Measurements from ENCODE around the gene PRKCD. TPM values are rescaled to one million over a fixed set of nuclear protein-coding genes. Genes with fewer than 3 reads are reported as not detected.

Gene PRKCD
- total and polyA plus RNA-seq, 2 experiments from 2014 or later = 12.3 to 23.6 TPM

DNA sequence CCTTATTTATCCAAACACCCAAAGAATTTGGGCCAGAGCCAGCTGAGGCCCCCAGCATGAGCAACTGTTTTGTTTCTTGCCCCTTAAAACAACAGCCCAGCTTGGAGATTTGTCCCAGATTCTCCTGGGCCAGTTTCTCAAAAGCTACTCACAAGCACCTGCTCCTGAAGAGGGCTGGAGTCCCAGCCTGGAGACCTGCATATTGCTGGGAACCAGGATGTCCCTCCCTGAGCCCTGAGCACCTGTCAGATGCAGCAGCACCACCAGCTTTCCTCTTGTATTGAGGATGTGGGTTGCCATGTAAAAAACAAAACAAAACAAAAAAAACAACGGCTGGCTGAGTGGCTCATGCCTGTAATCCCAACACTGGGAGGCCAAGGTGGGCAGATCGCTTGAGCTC is 23.8 kb upstream of the PRKCD start:
- Histone ChIP-seq H3K36me3 (replicated peaks; ENCODE audit: insufficient read depth, low read depth) (no peaks in the 10 kb centered on the region), H2AFZ (no peak overlapping the region), H3K9me2 (replicated peaks; ENCODE audit: insufficient read depth) (no peaks in the 10 kb centered on the region), H3K4me1 (ENCODE audit: insufficient read depth) (no peaks in the 10 kb centered on the region), H3K9me3 (ENCODE audit: low read depth) (no peaks in the 10 kb centered on the region), H3K4me3 (no peak overlapping the region), H3K79me2 (no peaks in the 10 kb centered on the region), H3K27ac (no peak overlapping the region), H3K27me3 (no peaks in the 10 kb centered on the region), H4K20me1 (ENCODE audit: insufficient read depth, poor library complexity, severe bottlenecking) (no peaks in the 10 kb centered on the region), H3K4me2 (no peak overlapping the region)
- 82% methylated on average over 2 of the region's 2 CpGs for WGBS (ENCODE audit: low lambda C conversion rate, missing lambda C conversion rate)
- no peak for DNase-seq (ENCODE audit: low spot score)
- TF ChIP-seq EZH2 (IDR thresholded peaks at IDR 0.05; ENCODE audit: borderline replicate concordance) (no peak), EZH2phosphoT487 (IDR thresholded peaks at IDR 0.05; ENCODE audit: low read depth, severe bottlenecking, unreplicated experiment) (no peak)
- TF ChIP-seq, protein P1, sequence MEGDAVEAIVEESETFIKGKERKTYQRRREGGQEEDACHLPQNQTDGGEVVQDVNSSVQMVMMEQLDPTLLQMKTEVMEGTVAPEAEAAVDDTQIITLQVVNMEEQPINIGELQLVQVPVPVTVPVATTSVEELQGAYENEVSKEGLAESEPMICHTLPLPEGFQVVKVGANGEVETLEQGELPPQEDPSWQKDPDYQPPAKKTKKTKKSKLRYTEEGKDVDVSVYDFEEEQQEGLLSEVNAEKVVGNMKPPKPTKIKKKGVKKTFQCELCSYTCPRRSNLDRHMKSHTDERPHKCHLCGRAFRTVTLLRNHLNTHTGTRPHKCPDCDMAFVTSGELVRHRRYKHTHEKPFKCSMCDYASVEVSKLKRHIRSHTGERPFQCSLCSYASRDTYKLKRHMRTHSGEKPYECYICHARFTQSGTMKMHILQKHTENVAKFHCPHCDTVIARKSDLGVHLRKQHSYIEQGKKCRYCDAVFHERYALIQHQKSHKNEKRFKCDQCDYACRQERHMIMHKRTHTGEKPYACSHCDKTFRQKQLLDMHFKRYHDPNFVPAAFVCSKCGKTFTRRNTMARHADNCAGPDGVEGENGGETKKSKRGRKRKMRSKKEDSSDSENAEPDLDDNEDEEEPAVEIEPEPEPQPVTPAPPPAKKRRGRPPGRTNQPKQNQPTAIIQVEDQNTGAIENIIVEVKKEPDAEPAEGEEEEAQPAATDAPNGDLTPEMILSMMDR (IDR thresholded peaks at IDR 0.05; ENCODE audit: poor library complexity) = no peak

DNA sequence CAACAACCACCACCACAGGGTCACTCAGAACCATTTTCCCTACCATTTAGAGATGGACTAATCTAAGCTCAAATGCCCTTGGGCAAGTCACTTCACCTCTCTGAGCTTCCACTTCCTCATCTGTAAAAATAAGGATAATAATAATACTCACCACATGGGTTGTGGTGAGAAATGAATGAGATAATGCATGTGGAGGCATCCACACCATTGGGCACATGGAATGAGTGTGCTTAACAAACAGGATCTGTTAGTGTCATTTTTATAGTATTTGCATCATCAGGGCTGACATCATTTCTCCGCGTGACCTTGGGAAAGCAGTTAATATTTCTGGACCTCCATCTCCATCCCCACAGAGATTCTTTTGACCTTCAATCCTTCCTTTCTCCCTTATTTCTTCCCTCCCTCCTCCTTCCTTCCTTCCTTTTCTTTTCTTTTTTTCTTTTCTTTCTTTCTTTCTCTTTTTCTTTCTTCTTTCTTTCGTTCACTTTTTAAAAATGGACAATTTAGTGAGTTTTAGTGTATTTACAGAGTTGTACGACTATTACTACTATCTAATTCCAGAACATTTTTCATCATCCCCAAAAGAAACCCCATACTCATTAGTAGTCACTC is 23.1 kb upstream of the PRKCD start:
- Histone ChIP-seq H3K27me3 (no peaks in the 10 kb centered on the region), H3K4me1 (ENCODE audit: insufficient read depth) (no peaks in the 10 kb centered on the region), H3K9me2 (replicated peaks; ENCODE audit: insufficient read depth) (no peaks in the 10 kb centered on the region), H2AFZ (no peak overlapping the region), H3K27ac (no peak overlapping the region), H3K79me2 (no peaks in the 10 kb centered on the region), H3K4me3 (no peak overlapping the region), H3K9me3 (ENCODE audit: low read depth) (no peaks in the 10 kb centered on the region), H3K4me2 (no peak overlapping the region), H4K20me1 (ENCODE audit: insufficient read depth, poor library complexity, severe bottlenecking) (no peaks in the 10 kb centered on the region), H3K36me3 (replicated peaks; ENCODE audit: insufficient read depth, low read depth) (no peaks in the 10 kb centered on the region)
- 95% methylated on average over 4 of the region's 4 CpGs for WGBS (ENCODE audit: low lambda C conversion rate, missing lambda C conversion rate)
- no peak for TF ChIP-seq EZH2phosphoT487 (IDR thresholded peaks at IDR 0.05; ENCODE audit: low read depth, severe bottlenecking, unreplicated experiment)
- no peak for TF ChIP-seq EZH2 (IDR thresholded peaks at IDR 0.05; ENCODE audit: borderline replicate concordance)
- TF ChIP-seq, protein P1 (IDR thresholded peaks at IDR 0.05; ENCODE audit: poor library complexity) = no peak
- no peak for DNase-seq (ENCODE audit: low spot score)

DNA sequence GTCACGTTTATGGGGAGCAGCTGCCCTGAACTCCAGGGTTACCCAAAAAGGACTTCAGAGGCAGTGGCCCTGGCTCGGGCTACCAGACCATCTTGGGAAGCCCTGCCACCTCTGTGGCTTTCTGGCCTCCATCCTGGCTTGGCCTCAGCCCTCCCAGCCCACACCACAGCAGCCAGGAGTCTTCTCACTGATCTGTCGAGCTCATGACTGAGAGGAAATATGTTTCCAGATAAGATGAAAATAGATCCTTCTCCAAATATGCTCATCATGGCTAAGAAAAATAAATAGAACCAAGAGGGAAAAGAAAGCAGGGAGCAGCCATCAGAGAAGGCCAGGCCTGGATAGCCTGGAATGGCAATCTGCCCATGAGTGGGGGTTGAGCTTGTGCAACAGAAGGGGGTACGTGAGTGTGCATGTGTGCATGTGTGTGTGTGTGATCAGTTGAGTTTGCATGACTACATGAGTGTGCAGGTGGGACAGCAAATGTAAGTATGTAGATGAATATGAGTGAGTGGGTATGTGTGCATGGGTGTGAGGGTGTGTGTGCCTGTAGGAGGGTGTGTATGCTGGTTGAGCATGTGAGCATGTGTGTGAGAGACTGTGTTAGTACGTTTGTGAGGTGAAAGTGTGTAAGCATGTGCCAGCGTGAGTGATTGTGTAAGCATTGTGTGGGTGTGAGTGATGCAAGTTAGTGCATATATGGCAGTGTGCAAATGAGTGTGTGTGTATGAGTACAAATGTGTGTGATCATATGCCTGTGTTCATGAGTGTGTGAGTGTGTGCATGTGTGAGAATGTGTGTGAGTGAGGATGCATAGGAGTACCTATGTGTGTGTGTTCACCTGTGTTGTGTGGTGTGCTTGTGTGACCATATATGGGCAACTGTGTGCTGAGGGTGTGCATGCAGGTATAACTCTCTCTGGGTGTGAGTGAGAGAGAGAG is 20.8 kb upstream of the PRKCD start:
- Histone ChIP-seq H2AFZ (no peak overlapping the region), H3K9me2 (replicated peaks; ENCODE audit: insufficient read depth) (no peaks in the 10 kb centered on the region), H3K27me3 (no peaks in the 10 kb centered on the region), H3K36me3 (replicated peaks; ENCODE audit: insufficient read depth, low read depth) (no peaks in the 10 kb centered on the region), H3K79me2 (no peaks in the 10 kb centered on the region), H3K27ac (no peak overlapping the region), H3K4me3 (no peak overlapping the region), H4K20me1 (ENCODE audit: insufficient read depth, poor library complexity, severe bottlenecking) (no peaks in the 10 kb centered on the region), H3K4me1 (ENCODE audit: insufficient read depth) (peaks cover 3% of the 10 kb centered on the region), H3K9me3 (ENCODE audit: low read depth) (no peaks in the 10 kb centered on the region), H3K4me2 (no peak overlapping the region)
- TF ChIP-seq EZH2phosphoT487 (IDR thresholded peaks at IDR 0.05; ENCODE audit: low read depth, severe bottlenecking, unreplicated experiment) (no peak), EZH2 (IDR thresholded peaks at IDR 0.05; ENCODE audit: borderline replicate concordance) (no peak)
- TF ChIP-seq, protein P1 (IDR thresholded peaks at IDR 0.05; ENCODE audit: poor library complexity) = no peak
- no peak for DNase-seq (ENCODE audit: low spot score)
- 87% methylated on average over 6 of the region's 6 CpGs for WGBS (ENCODE audit: low lambda C conversion rate, missing lambda C conversion rate)
